Naive B cell (primary cell): ENCODE measurements around the gene ICA1. TPM values are rescaled to one million over a fixed set of nuclear protein-coding genes. Genes with fewer than 3 reads are reported as not detected.

ENCODE experiments used
- ATAC-seq, 2 donors: fragments of 150-1000 bp; cut with Tn5 transposase; 2 replicates each; pipeline ENCODE4 v1.10.0; 2021; ENCODE audit warnings: low read depth in 2 of 2, mild to moderate bottlenecking in 2 of 2, moderate library complexity in 2 of 2
- DNase-seq: peaks from one replicate; pipeline ENCODE4 v3.0.0; 2022
- H3K27ac Mint-ChIP-seq, 6 donors: one replicate each; pipeline ENCODE4 v1.8.0; 2020 to 2022; ENCODE audit warnings: mild to moderate bottlenecking in 6 of 6, mixed read lengths in 6 of 6, moderate library complexity in 5 of 6, inconsistent platforms in 2 of 6
- H3K27me3 Mint-ChIP-seq, 3 donors: one replicate each; pipeline ENCODE4 v1.8.0; 2021 to 2022; ENCODE audit warnings: mixed read lengths in 3 of 3, mild to moderate bottlenecking in 1 of 3
- H3K36me3 Mint-ChIP-seq, 2 donors: one replicate each; pipeline ENCODE4 v1.8.0; 2020 to 2022; ENCODE audit warnings: mixed read lengths in 2 of 2, inconsistent platforms in 1 of 2, mild to moderate bottlenecking in 1 of 2
- H3K4me1 Mint-ChIP-seq, 3 donors: one replicate each; pipeline ENCODE4 v1.8.0; 2020 to 2022; ENCODE audit warnings: mixed read lengths in 3 of 3, inconsistent platforms in 1 of 3, mild to moderate bottlenecking in 1 of 3, moderate library complexity in 1 of 3
- H3K4me3 Mint-ChIP-seq, 8 donors: one replicate each; pipeline ENCODE4 v1.8.0; 2020 to 2022; ENCODE audit warnings: mild to moderate bottlenecking in 8 of 8, mixed read lengths in 8 of 8, moderate library complexity in 8 of 8, inconsistent platforms in 2 of 8
- H3K9me3 Mint-ChIP-seq, 7 donors: one replicate each; pipeline ENCODE4 v1.8.0; 2020 to 2022; ENCODE audit warnings: mixed read lengths in 7 of 7, mild to moderate bottlenecking in 5 of 7, inconsistent platforms in 2 of 7, moderate library complexity in 1 of 7
- polyA plus RNA-seq, 6 donors: library from polyadenylated mRNA; unstranded; fragments of 300-500 nt; fragmentation: Illumina TruSeq; gene quantifications; one replicate each; pipeline ENCODE4 v1.2.3, GENCODE V29; 2021; ENCODE audit warnings: low read depth in 6 of 6

Gene ICA1
- polyA plus RNA-seq, 6 donors from 2014 or later = 0.13 to 0.22 (median 0.19) TPM; not detected in 2

- H3K27me3 Mint-ChIP-seq = peaks cover 13 to 25% (median 17%) of the 10 kb centered on the region in 3 donors
Observed at GRCh38 chr7:8229927-8230326, 32.0 kb downstream of the ICA1 start.

GRCh38 chr7:8228766-8229674 lies 32.9 kb downstream of the ICA1 start:
- Mint-ChIP-seq H3K27me3 (peaks cover 13 to 25% (median 17%) of the 10 kb centered on the region in 3 donors), H3K4me3 (no peak overlapping the region), H3K4me1 (no peaks in the 10 kb centered on the region), H3K27ac (no peak overlapping the region), H3K36me3 (no peaks in the 10 kb centered on the region), H3K9me3 (no peaks in the 10 kb centered on the region)
- ATAC-seq (no peak), DNase-seq (no peak)

More at GRCh38 chr7:8229927-8230326, 32.0 kb downstream of the ICA1 start:
- Mint-ChIP-seq H3K27ac (no peak overlapping the region), H3K9me3 (no peaks in the 10 kb centered on the region), H3K4me3 (no peak overlapping the region), H3K36me3 (no peaks in the 10 kb centered on the region), H3K4me1 (no peaks in the 10 kb centered on the region)
- ATAC-seq (no peak), DNase-seq (no peak)

DNA sequence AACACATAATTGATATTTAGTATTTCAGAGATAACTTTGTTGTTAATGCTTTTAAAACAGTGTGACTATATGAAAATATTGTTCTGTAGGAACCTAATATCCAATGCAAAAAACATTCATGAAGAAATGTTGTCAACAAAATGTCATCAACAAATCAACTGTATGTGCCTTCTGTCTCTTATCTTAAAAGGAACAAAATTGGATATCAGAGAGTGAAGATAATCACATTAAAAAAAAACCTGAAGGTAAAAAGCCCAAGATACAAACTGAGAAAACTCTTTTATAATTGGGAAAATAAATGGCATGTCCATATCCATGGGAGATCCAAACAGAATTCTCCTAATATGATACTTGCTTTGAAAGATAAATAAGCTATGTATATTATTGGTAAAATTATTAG lies 33.9 kb downstream of the ICA1 start:
- Mint-ChIP-seq H3K4me1 (no peaks in the 10 kb centered on the region), H3K27ac (no peak overlapping the region), H3K9me3 (no peaks in the 10 kb centered on the region), H3K4me3 (no peak overlapping the region), H3K36me3 (no peaks in the 10 kb centered on the region), H3K27me3 (peaks cover 13 to 25% (median 17%) of the 10 kb centered on the region in 3 donors)
- no peak for DNase-seq
- ATAC-seq = no peak

GRCh38 chr7:8227261-8227660 lies 34.7 kb downstream of the ICA1 start:
- H3K9me3 Mint-ChIP-seq = no peaks in the 10 kb centered on the region
- H3K36me3 Mint-ChIP-seq = no peaks in the 10 kb centered on the region
- H3K4me3 Mint-ChIP-seq = no peak overlapping the region
- ATAC-seq = no peak
- DNase-seq = no peak
- H3K27me3 Mint-ChIP-seq = peaks cover 13 to 22% (median 17%) of the 10 kb centered on the region in 3 donors
- H3K4me1 Mint-ChIP-seq = no peaks in the 10 kb centered on the region
- H3K27ac Mint-ChIP-seq = no peak overlapping the region

DNA sequence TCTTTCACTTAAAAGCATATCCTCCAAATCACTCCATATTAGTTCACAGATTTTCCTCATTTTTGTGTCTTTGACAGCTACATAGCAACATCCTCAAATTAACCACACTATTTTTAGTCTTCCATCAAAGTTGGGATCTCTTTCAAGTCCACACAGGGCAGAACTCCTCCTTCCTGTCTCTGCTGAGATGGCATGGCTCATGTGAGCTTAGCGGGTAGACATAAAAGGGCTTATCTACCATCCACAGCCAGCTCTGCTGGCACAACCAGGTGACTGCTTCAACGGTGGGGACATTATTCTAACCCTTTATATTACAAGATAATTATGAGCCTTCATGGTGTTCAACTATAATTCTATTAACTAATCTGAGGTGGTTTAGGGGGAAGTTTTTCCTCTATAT lies 35.5 kb downstream of the ICA1 start:
- no peak for DNase-seq
- H3K27me3 Mint-ChIP-seq = peaks cover 13 to 22% (median 17%) of the 10 kb centered on the region in 3 donors
- H3K4me1 Mint-ChIP-seq = no peaks in the 10 kb centered on the region
- no peak overlapping the region for H3K4me3 Mint-ChIP-seq
- H3K27ac Mint-ChIP-seq = no peak overlapping the region
- H3K9me3 Mint-ChIP-seq = no peaks in the 10 kb centered on the region
- ATAC-seq = no peak
- H3K36me3 Mint-ChIP-seq = no peaks in the 10 kb centered on the region

- Mint-ChIP-seq H3K27ac (no peak overlapping the region), H3K4me3 (no peak overlapping the region), H3K9me3 (no peaks in the 10 kb centered on the region), H3K4me1 (no peaks in the 10 kb centered on the region), H3K27me3 (peaks cover 7 to 9% (median 7%) of the 10 kb centered on the region in 3 donors), H3K36me3 (no peaks in the 10 kb centered on the region)
- no peak for DNase-seq
- no peak for ATAC-seq
Observed at GRCh38 chr7:8221567-8221966, 40.4 kb downstream of the ICA1 start.

GRCh38 chr7:8221101-8221495 lies 40.9 kb downstream of the ICA1 start:
- DNase-seq (no peak), ATAC-seq (no peak)
- Mint-ChIP-seq H3K4me1 (no peaks in the 10 kb centered on the region), H3K27me3 (peaks cover 2 to 4% (median 2%) of the 10 kb centered on the region in 3 donors), H3K36me3 (no peaks in the 10 kb centered on the region), H3K4me3 (no peak overlapping the region), H3K9me3 (no peaks in the 10 kb centered on the region), H3K27ac (peak overlapping the region in 1 of 6 donors; percentile 39)

DNA sequence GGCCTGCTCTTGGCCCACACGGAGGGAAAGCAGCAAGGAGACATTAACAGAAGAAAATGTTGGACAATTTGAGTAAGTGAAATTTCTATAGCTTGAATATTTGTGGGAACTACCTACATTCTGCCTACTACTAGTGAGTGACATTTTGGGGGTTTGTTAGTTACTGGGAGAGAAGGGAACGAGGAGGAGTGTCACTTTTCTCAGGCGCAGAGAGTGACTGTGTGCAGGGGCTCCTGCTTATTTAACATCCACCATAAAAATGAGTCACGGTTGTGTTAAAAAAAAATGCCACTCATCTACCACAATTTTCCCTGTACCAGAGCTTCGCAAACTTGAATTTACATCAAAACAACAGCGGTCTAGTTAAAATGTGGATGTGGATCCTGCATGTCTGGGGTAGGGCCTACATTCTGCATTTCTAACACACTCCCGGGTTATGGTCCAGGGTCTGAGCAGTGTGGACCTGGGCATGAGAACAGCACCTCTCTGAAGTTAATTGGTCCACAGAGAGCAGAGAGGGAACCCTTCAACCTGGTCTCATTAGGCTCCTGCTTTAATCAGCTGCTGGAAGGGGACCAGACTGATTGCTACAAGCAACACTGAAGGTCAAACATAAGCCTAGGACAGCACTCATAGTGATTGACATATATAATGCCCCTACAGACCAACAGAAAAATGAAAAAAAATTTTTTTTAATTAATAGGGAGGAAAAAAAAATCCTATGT lies 41.4 kb downstream of the ICA1 start:
- Mint-ChIP-seq H3K9me3 (no peaks in the 10 kb centered on the region), H3K27me3 (no peaks in the 10 kb centered on the region), H3K27ac (peak overlapping the region in 2 of 6 donors; percentile 39 to 49), H3K36me3 (no peaks in the 10 kb centered on the region), H3K4me3 (no peak overlapping the region), H3K4me1 (no peaks in the 10 kb centered on the region)
- DNase-seq = no peak
- no peak for ATAC-seq

GRCh38 chr7:8217200-8218068 lies 44.5 kb downstream of the ICA1 start:
- peak; percentile 35 to 47 for ATAC-seq
- no peaks in the 10 kb centered on the region for H3K9me3 Mint-ChIP-seq

GRCh38 chr7:8216334-8216690 lies 45.7 kb downstream of the ICA1 start:
- no peak for ATAC-seq
- Mint-ChIP-seq H3K9me3 (no peaks in the 10 kb centered on the region), H3K27me3 (no peaks in the 10 kb centered on the region), H3K4me1 (no peaks in the 10 kb centered on the region), H3K36me3 (no peaks in the 10 kb centered on the region), H3K27ac (no peak overlapping the region), H3K4me3 (no peak overlapping the region)
- no peak for DNase-seq

More at GRCh38 chr7:8217200-8218068, 44.5 kb downstream of the ICA1 start:
- Mint-ChIP-seq H3K36me3 (no peaks in the 10 kb centered on the region), H3K27me3 (no peaks in the 10 kb centered on the region), H3K27ac (peak overlapping the region in 1 of 6 donors; percentile 18), H3K4me3 (no peak overlapping the region), H3K4me1 (no peaks in the 10 kb centered on the region)
- peak; percentile 58 for DNase-seq

GRCh38 chr7:8215648-8216333 lies 46.2 kb downstream of the ICA1 start:
- ATAC-seq (no peak), DNase-seq (no peak)
- Mint-ChIP-seq H3K27ac (peak overlapping the region in 1 of 6 donors; percentile 26), H3K27me3 (no peaks in the 10 kb centered on the region), H3K4me1 (no peaks in the 10 kb centered on the region), H3K9me3 (no peaks in the 10 kb centered on the region), H3K36me3 (no peaks in the 10 kb centered on the region), H3K4me3 (no peak overlapping the region)

DNA sequence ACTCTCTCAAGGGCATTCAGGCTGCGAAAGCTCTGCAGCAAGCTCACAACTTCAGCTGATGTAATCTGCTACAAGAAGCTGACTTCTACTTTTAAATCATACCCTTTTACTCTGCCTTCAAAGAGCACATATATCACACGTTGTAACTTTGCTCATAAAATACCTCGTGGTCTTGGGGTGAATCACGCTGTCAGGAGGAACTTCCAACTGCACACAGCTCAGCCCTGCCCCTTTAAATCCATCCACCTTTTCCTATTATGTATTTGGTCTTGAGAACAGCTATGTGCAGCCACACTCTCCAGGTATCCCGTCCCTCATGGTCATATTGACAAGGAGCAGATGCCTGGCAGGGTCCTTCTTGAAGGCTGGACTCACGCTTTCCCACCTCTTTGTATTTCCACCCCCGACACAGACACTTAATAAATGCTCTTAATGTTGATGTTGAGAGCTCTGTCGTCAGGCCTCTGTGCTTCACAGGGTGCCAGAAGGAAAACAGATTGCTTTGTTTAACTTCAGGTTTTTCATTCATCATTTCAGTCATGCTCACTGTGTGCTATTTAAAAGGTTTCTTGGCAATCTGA lies 47.6 kb downstream of the ICA1 start:
- H3K36me3 Mint-ChIP-seq = no peaks in the 10 kb centered on the region
- H3K27ac Mint-ChIP-seq = peak overlapping the region in 1 of 6 donors; percentile 80

More for the DNA sequence above, 47.6 kb downstream of the ICA1 start:
- H3K27me3 Mint-ChIP-seq = no peaks in the 10 kb centered on the region
- DNase-seq (no peak), ATAC-seq (no peak)
- H3K4me1 Mint-ChIP-seq = no peaks in the 10 kb centered on the region
- H3K4me3 Mint-ChIP-seq = peak overlapping the region in 1 of 8 donors; percentile 16
- no peaks in the 10 kb centered on the region for H3K9me3 Mint-ChIP-seq
